ENCODE measurements around the gene ARFGAP2. TPM values are rescaled to one million over a fixed set of nuclear protein-coding genes. Genes with fewer than 3 reads are reported as not detected.

Gene ARFGAP2
- polyA plus RNA-seq, 1 donor (not counting 4 experiments of a cell fraction or from before 2014, with no cell fraction given): 51.0 TPM

- peak overlapping the region; percentile 93 for H3K4me2 ChIP-seq (ENCODE audit: control insufficient read depth, extremely low read depth, insufficient read depth, low read depth, low read length)
- peaks cover 2 to 5% of the 10 kb centered on the region in 2 experiments for H3K36me3 ChIP-seq (ENCODE audit: control insufficient read depth in 2 of 2, extremely low read depth in 1 of 2, insufficient read depth in 2 of 2, low read length in 2 of 2)
- H2AFZ ChIP-seq (ENCODE audit: control insufficient read depth, low read length): no peak overlapping the region
- no peak for DNase-seq (ENCODE audit: low read depth, low spot score)
- H3K27me3 ChIP-seq (ENCODE audit: control insufficient read depth, extremely low read depth, insufficient read depth, low read length): no peaks in the 10 kb centered on the region
- no peaks in the 10 kb centered on the region for H3K9me3 ChIP-seq (ENCODE audit: control insufficient read depth, low read depth, low read length)
- H3K9me1 ChIP-seq (ENCODE audit: control insufficient read depth, extremely low read depth, insufficient read depth, low read length): peaks cover 2% of the 10 kb centered on the region
- H4K20me1 ChIP-seq (ENCODE audit: control insufficient read depth, extremely low read depth, insufficient read depth, low read length): no peaks in the 10 kb centered on the region
- peak overlapping the region in 1 of 3 experiments; percentile 75 for H3K4me3 ChIP-seq (ENCODE audit: control insufficient read depth in 2 of 3, extremely low read depth in 1 of 3, insufficient read depth in 2 of 3, low read depth in 1 of 3, low read length in 3 of 3)
- no peak overlapping the region for H3K27ac ChIP-seq (ENCODE audit: control insufficient read depth, insufficient read depth, low read length)
- dilution Hi-C loops (cut with MboI; ENCODE audit: extremely low pct_ligation_motif_present, low sequenced_read_pairs): no loop called here
- FAIRE-seq: no peak
- peaks cover 30% of the 10 kb centered on the region for H3K4me1 ChIP-seq (ENCODE audit: control insufficient read depth, extremely low read depth, insufficient read depth, low read length)
- H3K9ac ChIP-seq (ENCODE audit: control insufficient read depth, extremely low read depth, insufficient read depth, low read length): peak overlapping the region; percentile 91
- peaks cover 24% of the 10 kb centered on the region for H3K79me2 ChIP-seq (ENCODE audit: control insufficient read depth, insufficient read depth, low read length)
- no peak for TF ChIP-seq CTCF (optimal IDR thresholded peaks at IDR 0.05 in 1 of 3, IDR thresholded peaks at IDR 0.05 in 1 of 3, conservative IDR thresholded peaks at IDR 0.05 in 1 of 3; ENCODE audit: extremely low read depth in 1 of 3, insufficient read depth in 2 of 3, low read length in 3 of 3)
- TF ChIP-seq EZH2 (IDR thresholded peaks at IDR 0.05; ENCODE audit: low read length): no peak
Observed at GRCh38 chr11:47187723-47188122, 11.0 kb upstream of the ARFGAP2 start.

GRCh38 chr11:47186700-47187695 is 10.3 kb upstream of the ARFGAP2 start:
- Histone ChIP-seq H3K27me3 (ENCODE audit: control insufficient read depth, extremely low read depth, insufficient read depth, low read length) (no peaks in the 10 kb centered on the region), H3K4me1 (ENCODE audit: control insufficient read depth, extremely low read depth, insufficient read depth, low read length) (peaks cover 27% of the 10 kb centered on the region), H3K9ac (ENCODE audit: control insufficient read depth, extremely low read depth, insufficient read depth, low read length) (peak overlapping the region; percentile 91), H3K9me1 (ENCODE audit: control insufficient read depth, extremely low read depth, insufficient read depth, low read length) (peaks cover 2% of the 10 kb centered on the region), H4K20me1 (ENCODE audit: control insufficient read depth, extremely low read depth, insufficient read depth, low read length) (no peaks in the 10 kb centered on the region), H2AFZ (ENCODE audit: control insufficient read depth, low read length) (peak overlapping the region; percentile 78), H3K4me3 (ENCODE audit: control insufficient read depth in 2 of 3, extremely low read depth in 1 of 3, insufficient read depth in 2 of 3, low read depth in 1 of 3, low read length in 3 of 3) (peak overlapping the region; percentile 66 to 89 (median 75)), H3K4me2 (ENCODE audit: control insufficient read depth, extremely low read depth, insufficient read depth, low read depth, low read length) (peak overlapping the region; percentile 93), H3K36me3 (ENCODE audit: control insufficient read depth in 2 of 2, extremely low read depth in 1 of 2, insufficient read depth in 2 of 2, low read length in 2 of 2) (peaks cover 5 to 9% of the 10 kb centered on the region in 2 experiments), H3K79me2 (ENCODE audit: control insufficient read depth, insufficient read depth, low read length) (peaks cover 31% of the 10 kb centered on the region), H3K9me3 (ENCODE audit: control insufficient read depth, low read depth, low read length) (no peaks in the 10 kb centered on the region), H3K27ac (ENCODE audit: control insufficient read depth, insufficient read depth, low read length) (peak overlapping the region; percentile 78)
- DNase-seq (ENCODE audit: low read depth, low spot score) (no peak), FAIRE-seq (no peak)
- dilution Hi-C loops (cut with MboI; ENCODE audit: extremely low pct_ligation_motif_present, low sequenced_read_pairs): no loop called here
- TF ChIP-seq CTCF (optimal IDR thresholded peaks at IDR 0.05 in 1 of 3, IDR thresholded peaks at IDR 0.05 in 1 of 3, conservative IDR thresholded peaks at IDR 0.05 in 1 of 3; ENCODE audit: extremely low read depth in 1 of 3, insufficient read depth in 2 of 3, low read length in 3 of 3) (peak in 1 of 3 experiments; percentile 12), EZH2 (IDR thresholded peaks at IDR 0.05; ENCODE audit: low read length) (no peak)
